Stomach (tissue), 4 donors: ENCODE measurements around the gene ZMPSTE24.

Source experiments
- EP300 ChIP-seq: sonication (generic); formaldehyde crosslinking; IDR thresholded peaks from one replicate; pipeline ENCODE4 v1.6.1; 2017; ENCODE audit warnings: antibody characterized with exemption
- TF ChIP-seq, protein P1 (sequence below), 7 experiments: fragments of 450-650 bp in 4 of 7; fragments of 200-600 bp in 3 of 7; sonication (generic) in 3 of 7; IDR thresholded peaks; one replicate each; pipeline ENCODE4 v1.5.1; 2016 to 2019; ENCODE audit warnings: antibody characterized with exemption in 7 of 7, control low read depth in 2 of 7, mild to moderate bottlenecking in 1 of 7

DNA sequence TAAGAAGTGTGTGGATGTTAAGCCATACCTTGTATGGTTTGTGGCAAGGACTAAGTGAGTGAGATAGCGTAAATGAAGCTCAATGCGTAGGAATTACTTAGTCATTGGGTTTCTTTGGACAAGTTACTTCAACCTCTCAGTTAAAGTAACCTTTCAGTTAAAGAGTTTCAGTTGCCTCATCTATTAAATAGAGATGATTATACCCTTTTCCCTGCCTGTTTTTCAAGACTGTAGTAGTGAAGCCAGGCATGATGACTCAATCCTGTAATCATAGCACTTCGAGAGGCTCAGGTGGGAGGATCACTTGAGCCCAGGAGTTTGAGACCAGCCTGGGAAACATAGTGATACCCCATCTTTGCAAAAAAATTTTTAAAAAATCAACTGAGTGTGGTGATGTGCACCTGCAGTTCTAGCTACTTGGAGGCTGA is 6.3 kb downstream of the ZMPSTE24 start:
- no peak for TF ChIP-seq EP300
- TF ChIP-seq, protein P1, sequence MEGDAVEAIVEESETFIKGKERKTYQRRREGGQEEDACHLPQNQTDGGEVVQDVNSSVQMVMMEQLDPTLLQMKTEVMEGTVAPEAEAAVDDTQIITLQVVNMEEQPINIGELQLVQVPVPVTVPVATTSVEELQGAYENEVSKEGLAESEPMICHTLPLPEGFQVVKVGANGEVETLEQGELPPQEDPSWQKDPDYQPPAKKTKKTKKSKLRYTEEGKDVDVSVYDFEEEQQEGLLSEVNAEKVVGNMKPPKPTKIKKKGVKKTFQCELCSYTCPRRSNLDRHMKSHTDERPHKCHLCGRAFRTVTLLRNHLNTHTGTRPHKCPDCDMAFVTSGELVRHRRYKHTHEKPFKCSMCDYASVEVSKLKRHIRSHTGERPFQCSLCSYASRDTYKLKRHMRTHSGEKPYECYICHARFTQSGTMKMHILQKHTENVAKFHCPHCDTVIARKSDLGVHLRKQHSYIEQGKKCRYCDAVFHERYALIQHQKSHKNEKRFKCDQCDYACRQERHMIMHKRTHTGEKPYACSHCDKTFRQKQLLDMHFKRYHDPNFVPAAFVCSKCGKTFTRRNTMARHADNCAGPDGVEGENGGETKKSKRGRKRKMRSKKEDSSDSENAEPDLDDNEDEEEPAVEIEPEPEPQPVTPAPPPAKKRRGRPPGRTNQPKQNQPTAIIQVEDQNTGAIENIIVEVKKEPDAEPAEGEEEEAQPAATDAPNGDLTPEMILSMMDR (IDR thresholded peaks at IDR 0.05): no peak
